ENCODE measurements around the gene RAF1. TPM values are rescaled to one million over a fixed set of nuclear protein-coding genes. Genes with fewer than 3 reads are reported as not detected.
A peak's percentile ranks its signal among the peaks of the same experiment; 100 is the strongest.
"Not testable (repeated sequence)": the region's sequence is repeated elsewhere in the genome, so short reads cannot be mapped to it uniquely, and the experiment has no call there.

RAF1 gene
- total RNA-seq, 1 donor = 78.0 TPM

GRCh38 chr3:12662593-12663400, 1.1 kb downstream of the RAF1 start:
- DNase-seq (ENCODE audit: low read depth) = peak; percentile 42
- no peak for TF ChIP-seq CTCF (IDR thresholded peaks at IDR 0.05; ENCODE audit: insufficient read depth, low read length)
- H3K4me3 ChIP-seq (ENCODE audit: low read depth, low read length) = peak overlapping the region; percentile 93

GRCh38 chr3:12661926-12662592, 1.9 kb downstream of the RAF1 start:
- TF ChIP-seq CTCF (IDR thresholded peaks at IDR 0.05; ENCODE audit: insufficient read depth, low read length) = no peak
- no peak for DNase-seq (ENCODE audit: low read depth)
- peak overlapping the region; percentile 93 for H3K4me3 ChIP-seq (ENCODE audit: low read depth, low read length)

GRCh38 chr3:12661375-12661774, 2.5 kb downstream of the RAF1 start:
- not testable (repeated sequence) for DNase-seq (ENCODE audit: low read depth)
- peak overlapping the region; percentile 25 for H3K4me3 ChIP-seq (ENCODE audit: low read depth, low read length)

GRCh38 chr3:12660196-12660595, 3.7 kb downstream of the RAF1 start:
- no peak for DNase-seq (ENCODE audit: low read depth)
- no peak overlapping the region for H3K4me3 ChIP-seq (ENCODE audit: low read depth, low read length)
- TF ChIP-seq CTCF (IDR thresholded peaks at IDR 0.05; ENCODE audit: insufficient read depth, low read length) = no peak

- TF ChIP-seq CTCF (IDR thresholded peaks at IDR 0.05; ENCODE audit: insufficient read depth, low read length) = no peak
- DNase-seq (ENCODE audit: low read depth) = no peak
- H3K4me3 ChIP-seq (ENCODE audit: low read depth, low read length) = no peak overlapping the region
Observed at GRCh38 chr3:12659316-12660015, 4.5 kb downstream of the RAF1 start.

- H3K4me3 ChIP-seq (ENCODE audit: low read depth, low read length) = no peak overlapping the region
- no peak for TF ChIP-seq CTCF (IDR thresholded peaks at IDR 0.05; ENCODE audit: insufficient read depth, low read length)
- peak; percentile 86 for DNase-seq (ENCODE audit: low read depth)
Observed at GRCh38 chr3:12658593-12659058, 5.3 kb downstream of the RAF1 start.

GRCh38 chr3:12656850-12657249, 7.1 kb downstream of the RAF1 start:
- TF ChIP-seq CTCF (IDR thresholded peaks at IDR 0.05; ENCODE audit: insufficient read depth, low read length) = no peak
- no peak overlapping the region for H3K4me3 ChIP-seq (ENCODE audit: low read depth, low read length)
- DNase-seq (ENCODE audit: low read depth) = no peak

All from fibroblast of the aortic adventitia (primary cell).